Amniotic stem cell (primary cell): ENCODE results near the gene SRGAP2B.
"Not testable (repeated sequence)": the region's sequence is repeated elsewhere in the genome, so short reads cannot be mapped to it uniquely, and the experiment has no call there.

Source experiments
- DNase-seq: peaks from one replicate; lab custom pipeline; 2025; lab: John Stamatoyannopoulos, UW

SRGAP2B gene

DNA sequence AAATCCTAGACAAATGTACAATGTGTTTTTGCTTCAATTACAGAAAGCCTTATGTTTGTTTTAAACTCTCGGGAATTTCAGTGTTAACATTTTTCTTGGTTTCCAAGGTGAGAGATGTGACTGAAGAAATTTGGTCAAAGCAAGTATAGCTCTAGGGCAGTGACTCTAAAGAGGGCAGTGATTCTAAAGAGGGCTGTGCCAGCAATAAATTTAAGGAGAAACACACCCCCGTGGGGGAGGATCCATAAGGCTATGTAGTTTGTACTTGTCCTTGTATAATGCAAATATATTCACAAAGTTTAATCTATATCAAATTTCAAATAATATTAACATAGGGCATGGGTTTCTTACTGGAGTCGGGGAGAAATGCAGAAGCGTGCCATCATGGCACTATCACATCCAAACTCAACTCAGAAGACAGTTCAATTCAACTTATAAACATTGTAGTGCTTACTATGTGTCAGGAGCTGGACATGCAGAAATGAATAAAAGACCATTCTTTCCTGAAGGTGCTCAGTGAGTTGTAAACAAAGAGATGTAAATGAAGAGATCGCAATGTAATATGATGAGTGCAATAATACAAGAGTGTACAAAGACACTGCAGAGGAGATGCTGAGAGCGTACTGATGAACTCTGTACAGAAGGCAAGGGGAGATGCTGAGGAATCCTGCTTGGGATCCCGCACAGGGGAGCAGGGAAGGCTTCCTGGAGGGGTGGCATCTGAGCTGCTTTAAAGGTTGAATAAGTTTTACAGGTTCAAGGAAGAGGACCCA lies 12.5 kb downstream of the SRGAP2B start:
- DNase-seq: not testable (repeated sequence)

DNA sequence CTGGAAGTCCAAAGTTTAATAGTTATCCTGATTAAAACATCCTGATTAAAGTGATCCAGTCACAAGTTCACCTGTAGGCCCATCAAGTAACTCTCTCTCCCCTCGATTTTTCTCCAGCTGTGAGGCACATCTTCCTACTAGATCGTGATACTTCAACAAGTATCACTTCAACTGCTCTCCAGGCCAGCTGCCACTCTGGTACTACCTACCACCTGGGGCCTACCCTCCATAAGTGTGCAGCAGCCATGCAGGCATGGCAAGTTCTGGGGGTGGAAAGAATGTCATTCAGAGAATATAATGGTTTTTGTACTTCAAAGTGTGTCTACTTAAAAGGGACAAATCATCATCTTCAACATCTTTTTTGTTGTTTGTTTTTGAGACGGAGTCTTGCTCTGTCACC lies 14.9 kb downstream of the SRGAP2B start:
- DNase-seq: not testable (repeated sequence)

DNA sequence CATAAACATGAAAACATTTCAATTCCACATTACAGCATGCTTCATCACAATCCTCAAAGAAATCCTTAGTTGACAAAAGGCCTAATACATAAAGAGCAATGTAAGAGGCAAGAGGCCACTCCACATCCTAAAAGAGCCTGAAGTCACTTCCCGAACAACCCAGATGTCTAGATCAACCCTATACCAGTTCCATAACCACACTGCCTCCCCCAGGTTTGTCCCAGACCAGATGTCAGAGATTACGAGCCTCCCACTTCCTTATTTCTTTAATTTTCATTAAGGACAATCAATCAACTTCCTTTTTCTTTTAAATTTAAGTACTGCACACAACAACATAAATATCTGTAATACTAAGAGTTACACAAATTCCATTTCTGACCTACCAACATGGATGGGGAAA lies 15.4 kb downstream of the SRGAP2B start:
- not testable (repeated sequence) for DNase-seq

DNA sequence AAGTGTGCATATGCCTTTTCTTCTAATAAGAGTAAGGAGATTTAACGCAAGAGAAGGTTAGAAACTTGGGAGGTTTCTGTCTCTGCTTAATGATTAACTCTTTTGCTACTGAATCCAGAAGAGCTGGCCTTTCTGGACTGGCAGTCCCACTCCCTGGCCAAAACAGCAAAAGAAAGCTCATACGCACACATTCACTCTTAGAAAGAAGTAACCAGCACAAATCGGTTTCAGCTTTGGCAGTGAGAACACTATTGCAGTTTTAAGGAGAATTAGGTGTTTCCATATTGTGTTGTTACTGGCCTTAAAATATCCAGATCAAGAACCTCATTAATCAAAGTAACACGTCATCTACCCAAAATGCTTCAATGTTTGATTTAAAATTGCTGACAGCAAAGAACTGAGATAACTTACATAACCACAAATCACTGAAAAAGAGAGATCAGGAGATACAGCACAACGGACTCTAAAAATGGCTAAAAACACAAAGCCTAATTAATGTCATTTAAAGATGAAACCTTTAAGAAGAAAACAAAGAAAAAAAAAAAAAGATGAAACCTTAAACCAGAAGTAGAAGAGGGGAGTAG lies 16.2 kb downstream of the SRGAP2B start:
- DNase-seq: not testable (repeated sequence)

GRCh38 chr1:145077872-145078786 lies 17.0 kb downstream of the SRGAP2B start:
- DNase-seq: not testable (repeated sequence)

- not testable (repeated sequence) for DNase-seq
Measured at GRCh38 chr1:145076877-145077276, 18.3 kb downstream of the SRGAP2B start.

DNA sequence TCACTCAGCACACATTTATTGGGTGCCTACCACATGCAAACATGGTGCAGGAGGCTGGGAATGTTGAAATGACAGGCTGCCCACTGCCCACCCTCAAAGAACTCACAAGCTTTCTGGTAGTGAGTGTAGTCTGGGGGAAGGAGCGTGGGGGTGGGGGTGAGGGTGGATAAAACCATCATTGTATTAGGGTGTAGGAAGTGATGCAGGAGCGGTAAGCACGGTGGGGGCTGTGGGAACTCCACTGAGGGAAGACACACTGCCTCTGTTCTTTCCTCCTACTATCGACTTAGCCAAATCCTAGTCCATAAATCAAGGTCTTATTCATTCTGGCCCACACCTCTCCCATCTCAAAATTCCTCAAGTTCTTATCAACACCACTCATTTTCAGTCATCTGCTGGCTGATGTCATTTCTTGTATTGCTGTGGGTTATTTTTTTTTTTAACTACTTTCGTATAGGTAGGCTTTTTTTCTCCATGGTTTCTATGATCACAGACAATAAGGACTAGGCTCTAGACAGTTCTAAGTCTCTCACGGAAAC lies 21.0 kb downstream of the SRGAP2B start:
- DNase-seq: not testable (repeated sequence)

- DNase-seq: not testable (repeated sequence)
Measured at GRCh38 chr1:145071569-145071968, 23.6 kb downstream of the SRGAP2B start.

DNA sequence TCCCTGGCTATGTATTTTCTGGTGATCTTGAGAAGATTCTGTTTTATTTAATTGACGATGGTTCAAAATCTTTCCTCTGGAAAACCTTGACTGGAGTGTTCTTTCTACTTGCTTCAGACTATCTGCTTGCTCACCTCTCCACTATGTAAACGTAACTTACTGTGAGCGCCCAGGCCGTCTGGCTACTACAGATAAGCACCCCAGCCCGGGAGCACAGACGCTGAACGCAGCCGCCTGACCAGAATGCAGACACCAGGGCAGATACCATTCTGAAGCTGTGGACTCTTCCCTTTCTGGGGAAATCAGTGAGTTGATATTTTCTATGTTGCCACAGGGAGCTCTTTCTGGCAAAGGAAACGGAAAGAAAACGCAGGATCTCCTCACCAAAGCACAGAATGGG lies 28.6 kb downstream of the SRGAP2B start:
- DNase-seq: not testable (repeated sequence)

DNA sequence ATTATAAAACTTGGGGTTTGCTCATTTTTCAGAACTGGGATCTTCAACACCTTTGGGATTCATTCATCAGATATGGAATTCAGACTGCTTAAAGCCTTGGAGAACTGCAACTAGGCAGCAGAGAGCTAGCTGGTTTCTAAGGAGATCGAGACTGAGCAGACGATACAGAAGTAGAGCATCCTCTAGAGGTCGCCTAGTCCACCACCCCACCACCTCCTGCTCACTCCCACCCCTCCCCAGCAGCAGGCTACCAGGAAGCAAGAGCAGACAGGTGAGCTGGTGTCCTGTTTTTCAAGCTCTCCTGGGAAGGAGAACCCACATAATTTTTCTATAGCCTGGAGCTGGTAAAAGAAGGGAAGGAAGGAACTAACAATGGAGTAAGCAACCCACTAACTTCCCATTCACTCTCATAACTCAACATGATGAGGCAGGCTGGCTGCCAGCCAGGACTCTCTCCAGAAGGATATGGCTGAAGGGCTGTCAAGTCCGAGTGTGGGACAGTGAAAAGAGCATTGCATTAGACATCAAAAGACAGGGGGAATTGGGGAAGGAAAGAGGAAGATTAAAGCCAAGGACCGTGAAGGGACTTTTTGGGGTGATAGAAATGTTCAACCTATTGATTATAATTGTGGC lies 29.8 kb downstream of the SRGAP2B start:
- not testable (repeated sequence) for DNase-seq

GRCh38 chr1:145063941-145064648 lies 31.0 kb downstream of the SRGAP2B start:
- DNase-seq: not testable (repeated sequence)

DNA sequence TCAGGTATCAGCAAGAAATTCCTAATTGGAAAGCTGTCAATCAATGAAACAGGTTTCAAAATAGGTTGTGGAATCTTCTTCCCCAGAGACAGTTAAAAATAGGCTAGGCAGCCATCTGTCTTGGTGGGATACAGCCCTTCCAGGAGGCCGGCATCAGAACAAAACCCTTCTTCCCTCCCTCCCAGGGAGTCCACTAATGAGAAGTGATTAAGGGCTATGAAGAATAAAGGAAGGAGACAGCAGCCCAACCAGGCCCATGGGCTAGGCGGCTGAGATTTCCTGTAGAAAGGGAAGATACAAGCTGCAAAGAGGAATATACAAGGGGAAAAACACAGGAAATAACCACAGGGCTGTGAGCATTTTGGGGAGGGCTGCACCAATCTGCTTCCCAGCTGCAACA lies 31.8 kb downstream of the SRGAP2B start:
- DNase-seq: not testable (repeated sequence)

DNA sequence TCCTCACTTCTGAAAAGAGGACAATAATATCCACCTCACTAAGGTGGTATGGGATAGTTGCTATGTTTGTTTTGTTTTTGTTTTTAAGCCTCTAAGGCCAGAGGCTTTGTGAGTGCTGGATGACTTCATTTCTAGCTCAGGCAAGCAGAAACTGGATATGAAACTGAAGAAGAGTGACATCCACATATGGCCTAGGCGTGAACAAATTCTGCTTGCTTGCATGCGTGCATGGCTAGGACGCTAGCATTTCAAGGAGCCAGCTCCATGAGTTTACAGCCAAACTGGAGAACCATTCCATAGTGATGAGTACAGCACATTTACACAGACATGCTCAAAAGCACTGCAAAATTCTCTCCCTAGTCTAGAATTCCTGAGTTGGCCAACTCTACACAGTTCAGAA lies 36.9 kb downstream of the SRGAP2B start:
- not testable (repeated sequence) for DNase-seq

DNA sequence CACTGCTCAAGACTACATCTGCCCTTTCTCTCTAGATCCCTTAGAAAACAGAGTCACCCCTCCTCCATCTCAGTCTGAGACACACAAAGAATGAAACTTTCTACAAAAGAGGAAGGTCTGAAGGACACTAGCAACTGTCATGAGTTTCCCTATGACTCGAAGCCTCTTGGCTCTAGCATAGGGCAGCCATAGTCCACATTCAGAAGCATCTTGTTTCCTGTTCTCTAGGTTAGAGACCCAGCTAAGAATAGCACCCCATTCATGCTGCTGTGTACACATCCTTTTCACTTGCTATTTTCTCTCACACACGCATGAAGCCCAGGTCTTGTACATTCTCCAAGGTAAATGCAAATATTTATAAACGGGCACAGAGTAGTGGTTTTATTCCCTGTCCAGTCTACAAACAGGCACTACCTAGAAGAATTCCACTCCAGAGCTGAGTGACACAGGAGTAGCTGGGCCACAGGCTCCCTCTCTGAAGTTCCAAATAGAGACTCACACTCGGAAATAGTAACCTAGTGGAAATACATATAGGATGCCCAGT lies 39.8 kb downstream of the SRGAP2B start:
- DNase-seq: not testable (repeated sequence)

DNA sequence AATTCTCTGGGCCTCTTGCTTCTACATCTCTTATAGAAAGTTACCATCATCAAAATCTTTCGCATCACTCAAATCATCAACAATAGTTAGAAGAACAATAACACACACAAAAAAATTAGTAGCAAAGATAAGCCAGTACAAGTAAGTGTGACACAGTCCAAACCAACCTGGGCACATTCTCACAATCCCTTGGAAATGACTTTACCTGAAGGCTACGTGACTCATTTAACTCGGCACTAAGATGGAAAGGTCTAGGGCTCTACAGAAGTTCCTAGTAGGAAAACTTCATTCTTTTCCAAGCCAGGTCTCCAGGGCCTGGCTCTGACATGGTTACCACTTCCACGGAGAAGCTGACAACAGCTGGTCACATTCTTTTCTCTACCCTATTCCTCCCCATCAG lies 41.7 kb downstream of the SRGAP2B start:
- not testable (repeated sequence) for DNase-seq

DNA sequence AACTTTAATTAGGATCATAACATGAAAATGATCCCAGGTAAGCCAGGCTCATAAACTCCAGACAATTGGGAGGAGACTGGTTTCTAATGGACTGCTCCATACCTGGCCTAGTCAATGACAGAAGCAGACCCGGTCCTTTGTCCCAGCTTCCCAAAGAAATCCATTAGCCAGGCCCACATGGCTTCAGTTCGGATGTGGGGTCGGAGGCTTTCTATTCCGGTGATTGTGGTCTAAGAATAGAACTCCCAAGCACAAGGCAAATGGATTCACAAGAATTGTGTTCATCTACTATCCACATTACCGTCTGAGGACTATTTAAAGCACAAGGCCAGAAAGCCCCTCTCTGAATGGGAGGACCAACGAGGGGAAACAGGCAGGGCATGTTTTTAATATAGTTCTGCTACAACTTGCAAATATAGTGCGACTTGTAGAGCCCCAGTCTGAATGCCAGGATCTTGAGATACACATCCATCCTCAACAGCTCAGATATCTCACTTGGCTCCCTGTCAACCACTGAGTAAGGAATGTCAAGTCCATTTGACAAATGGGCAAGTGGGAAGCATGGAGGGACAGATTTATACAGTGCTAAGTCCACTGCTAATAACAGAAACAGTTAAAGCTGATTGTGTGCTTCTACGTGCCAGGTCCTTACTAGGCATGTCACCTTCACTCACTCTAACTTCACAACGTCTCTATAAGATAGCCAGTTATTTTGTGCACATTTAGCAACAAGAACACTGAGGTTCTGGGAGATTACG lies 42.9 kb downstream of the SRGAP2B start:
- not testable (repeated sequence) for DNase-seq

DNA sequence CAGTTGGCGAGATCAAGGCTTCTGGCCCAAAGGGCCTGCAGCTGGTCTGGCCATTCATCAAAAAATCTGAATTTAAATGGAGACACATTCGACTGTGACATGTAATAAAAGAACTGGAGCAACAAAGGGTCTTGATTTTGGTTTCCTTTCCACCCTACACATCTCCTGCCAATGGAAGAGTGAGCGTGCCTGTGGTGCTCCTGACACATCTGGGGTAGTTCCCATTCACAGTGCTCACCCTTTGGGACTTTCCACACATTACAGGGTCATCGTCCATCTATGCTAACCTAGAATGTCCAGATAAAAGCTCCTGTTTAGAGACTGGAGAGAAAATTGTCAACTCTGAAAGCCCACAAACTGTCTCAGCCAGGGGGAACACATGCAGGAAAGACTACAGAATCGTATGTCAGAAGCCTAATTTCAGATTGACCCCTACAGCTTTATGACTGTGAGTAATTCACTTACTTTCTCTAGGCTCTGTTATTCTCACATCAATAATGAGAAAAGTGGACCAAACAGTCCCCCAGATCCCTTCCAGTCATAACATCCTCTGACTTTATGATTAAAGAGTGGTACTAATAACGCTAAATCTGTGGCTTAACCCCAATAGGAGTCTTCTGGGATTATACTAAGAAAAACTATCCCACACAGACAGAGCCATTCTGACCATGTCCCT lies 46.8 kb downstream of the SRGAP2B start:
- DNase-seq: not testable (repeated sequence)

GRCh38 chr1:145047553-145047952 lies 47.6 kb downstream of the SRGAP2B start:
- not testable (repeated sequence) for DNase-seq

DNA sequence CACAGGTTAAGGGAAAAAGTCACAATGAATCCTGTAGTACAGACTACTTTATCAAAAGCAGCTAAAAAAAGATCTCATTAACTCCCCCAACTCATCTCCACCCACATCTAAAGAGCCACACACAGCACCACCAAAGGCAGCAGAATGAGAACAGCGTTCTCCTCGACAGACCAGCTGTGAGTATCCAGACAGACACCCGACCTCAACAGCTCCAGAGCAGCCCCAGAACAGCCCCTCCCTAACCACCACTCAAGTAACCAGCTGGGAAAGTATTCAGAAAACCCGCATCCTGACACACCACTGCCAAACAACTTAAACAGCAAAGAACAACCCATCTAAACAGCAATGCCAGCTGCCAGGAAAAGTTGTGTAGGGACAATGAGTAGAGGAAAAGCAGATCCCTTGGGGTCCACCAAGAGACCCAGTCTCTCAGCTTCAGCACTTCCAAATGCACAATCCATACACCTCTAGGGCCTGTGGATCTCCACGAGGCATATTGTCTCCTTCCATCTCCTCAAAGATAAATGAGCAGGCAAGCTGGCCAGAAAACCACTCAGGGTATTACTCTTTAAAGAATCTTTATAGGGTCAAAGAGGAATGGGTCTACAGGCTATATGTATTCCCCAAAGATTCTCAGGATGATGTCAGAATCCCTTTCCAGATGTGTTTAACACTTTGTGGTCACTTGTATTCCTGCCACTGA lies 49.4 kb downstream of the SRGAP2B start:
- not testable (repeated sequence) for DNase-seq
